ENCODE measurements around the gene SSR1. TPM values are rescaled to one million over a fixed set of nuclear protein-coding genes. Genes with fewer than 3 reads are reported as not detected.
"Not testable (repeated sequence)": the region's sequence is repeated elsewhere in the genome, so short reads cannot be mapped to it uniquely, and the experiment has no call there.

Gene SSR1
- total RNA-seq, 1 experiment from 2014 or later = 318 TPM

DNA sequence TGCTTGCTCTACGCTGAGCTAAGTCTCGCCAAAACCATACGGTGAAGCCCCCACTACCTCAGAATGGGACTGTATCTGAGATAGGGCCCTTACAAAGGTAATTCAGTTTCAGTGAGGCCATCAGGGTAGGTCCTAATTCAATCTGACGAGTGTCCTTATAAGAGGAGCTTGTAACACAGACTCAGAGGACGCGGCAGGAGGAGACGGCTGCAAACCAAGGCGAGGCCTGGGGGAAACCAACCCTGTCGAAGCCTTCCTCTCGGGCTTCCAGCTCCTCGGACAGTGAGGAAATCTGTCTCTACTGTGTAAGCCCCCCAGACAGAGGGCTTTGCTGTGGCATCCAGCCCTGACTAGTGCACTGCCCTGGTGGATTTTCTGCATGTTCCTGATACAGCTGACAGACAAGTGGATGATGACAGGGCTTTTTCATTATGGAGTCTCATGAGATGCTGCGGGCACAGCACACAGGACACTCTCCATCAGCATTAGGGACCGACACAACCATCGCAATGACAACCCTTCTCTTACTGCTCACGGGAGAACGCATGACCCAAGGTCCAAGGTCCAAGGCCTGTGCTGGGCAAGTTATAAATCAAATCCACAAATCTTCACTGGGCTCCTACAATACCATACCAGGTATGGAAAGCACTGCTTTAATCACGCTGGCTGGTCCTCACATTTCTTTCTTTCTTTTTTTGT lies 48.2 kb downstream of the SSR1 start:
- TF ChIP-seq, protein P1, sequence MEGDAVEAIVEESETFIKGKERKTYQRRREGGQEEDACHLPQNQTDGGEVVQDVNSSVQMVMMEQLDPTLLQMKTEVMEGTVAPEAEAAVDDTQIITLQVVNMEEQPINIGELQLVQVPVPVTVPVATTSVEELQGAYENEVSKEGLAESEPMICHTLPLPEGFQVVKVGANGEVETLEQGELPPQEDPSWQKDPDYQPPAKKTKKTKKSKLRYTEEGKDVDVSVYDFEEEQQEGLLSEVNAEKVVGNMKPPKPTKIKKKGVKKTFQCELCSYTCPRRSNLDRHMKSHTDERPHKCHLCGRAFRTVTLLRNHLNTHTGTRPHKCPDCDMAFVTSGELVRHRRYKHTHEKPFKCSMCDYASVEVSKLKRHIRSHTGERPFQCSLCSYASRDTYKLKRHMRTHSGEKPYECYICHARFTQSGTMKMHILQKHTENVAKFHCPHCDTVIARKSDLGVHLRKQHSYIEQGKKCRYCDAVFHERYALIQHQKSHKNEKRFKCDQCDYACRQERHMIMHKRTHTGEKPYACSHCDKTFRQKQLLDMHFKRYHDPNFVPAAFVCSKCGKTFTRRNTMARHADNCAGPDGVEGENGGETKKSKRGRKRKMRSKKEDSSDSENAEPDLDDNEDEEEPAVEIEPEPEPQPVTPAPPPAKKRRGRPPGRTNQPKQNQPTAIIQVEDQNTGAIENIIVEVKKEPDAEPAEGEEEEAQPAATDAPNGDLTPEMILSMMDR (IDR thresholded peaks at IDR 0.05; ENCODE audit: unreplicated experiment) = no peak
- ChIA-PET CTCF (interaction anchor here (0.6 to 1.1 kb wide), 3 partner anchors 21 to 254 kb away, joined by 3 to 5 read pairs (median 3); no protein-coding TSS in a partner anchor), POLR2A (interaction anchor here (1.0 to 1.1 kb wide), 2 partner anchors 37 to 125 kb away, joined by 3 read pairs; partner anchors contain the start of genes CAGE1 and RIOK1)
- no peak overlapping the region for H3K27ac Mint-ChIP-seq (ENCODE audit: low read depth, unreplicated experiment)
- no peaks in the 10 kb centered on the region for H3K36me3 Mint-ChIP-seq (ENCODE audit: insufficient read depth, unreplicated experiment)
- no peak overlapping the region for H3K4me3 Mint-ChIP-seq (ENCODE audit: unreplicated experiment)
- no TSS peak for BruUV-seq (replicated peaks)
- no peaks in the 10 kb centered on the region for H3K27me3 Mint-ChIP-seq (ENCODE audit: insufficient read depth, unreplicated experiment)
- no peaks in the 10 kb centered on the region for H3K9me3 Mint-ChIP-seq (ENCODE audit: unreplicated experiment)
- DNase-seq (ENCODE audit: unreplicated experiment) = no peak
- intact Hi-C loops (cut with micrococcal nuclease) = loop anchor here (5.0 kb wide), 1 partner anchor 588 kb away; no protein-coding TSS in a partner anchor
- H3K4me1 Mint-ChIP-seq (ENCODE audit: insufficient read depth, unreplicated experiment) = peaks cover 32% of the 10 kb centered on the region

- Mint-ChIP-seq H3K27me3 (ENCODE audit: insufficient read depth, unreplicated experiment) (no peaks in the 10 kb centered on the region), H3K27ac (ENCODE audit: low read depth, unreplicated experiment) (no peak overlapping the region), H3K4me1 (ENCODE audit: insufficient read depth, unreplicated experiment) (peaks cover 37% of the 10 kb centered on the region), H3K4me3 (ENCODE audit: unreplicated experiment) (no peak overlapping the region), H3K9me3 (ENCODE audit: unreplicated experiment) (no peaks in the 10 kb centered on the region), H3K36me3 (ENCODE audit: insufficient read depth, unreplicated experiment) (no peaks in the 10 kb centered on the region)
- no TSS peak for BruUV-seq (replicated peaks)
- TF ChIP-seq, protein P1 (IDR thresholded peaks at IDR 0.05; ENCODE audit: unreplicated experiment) = no peak
- ChIA-PET CTCF (interaction anchor here (0.6 to 1.1 kb wide), 5 partner anchors 20 to 587 kb away, joined by 3 to 6 read pairs (median 3); no protein-coding TSS in a partner anchor), POLR2A (interaction anchor here (1.0 to 1.1 kb wide), 2 partner anchors 38 to 126 kb away, joined by 3 read pairs; partner anchors contain the start of genes CAGE1 and RIOK1)
- intact Hi-C loops (cut with micrococcal nuclease) = no loop called here
- DNase-seq (ENCODE audit: unreplicated experiment) = no peak
Observed at GRCh38 chr6:7264041-7264440, 49.0 kb downstream of the SSR1 start.

DNA sequence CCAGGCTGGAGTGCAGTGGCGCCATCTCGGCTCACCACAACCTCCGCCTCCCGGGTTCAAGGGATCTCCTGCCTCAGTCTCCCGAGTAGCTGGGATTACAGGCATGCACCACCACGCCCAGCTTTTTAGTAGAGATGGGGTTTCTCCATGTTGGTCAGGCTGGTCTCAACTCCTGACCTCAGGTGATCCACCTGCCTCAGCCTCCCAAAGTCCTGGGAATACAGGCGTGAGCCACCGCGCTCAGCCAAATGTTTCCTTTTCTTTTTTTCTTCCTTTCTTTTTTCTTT lies 49.5 kb downstream of the SSR1 start:
- H3K9me3 Mint-ChIP-seq (ENCODE audit: unreplicated experiment); BruUV-seq (replicated peaks); H3K4me3 Mint-ChIP-seq (ENCODE audit: unreplicated experiment); H3K27ac Mint-ChIP-seq (ENCODE audit: low read depth, unreplicated experiment); H3K36me3 Mint-ChIP-seq (ENCODE audit: insufficient read depth, unreplicated experiment); DNase-seq (ENCODE audit: unreplicated experiment); H3K27me3 Mint-ChIP-seq (ENCODE audit: insufficient read depth, unreplicated experiment); intact Hi-C loops (cut with micrococcal nuclease): not testable (repeated sequence)
- H3K4me1 Mint-ChIP-seq (ENCODE audit: insufficient read depth, unreplicated experiment) = peaks cover 37% of the 10 kb centered on the region
- POLR2A ChIA-PET = interaction anchor here (0.6 kb wide), 1 partner anchor 134 kb away, joined by 3 read pairs; no protein-coding TSS in a partner anchor
- CTCF ChIA-PET = interaction anchor here (0.7 to 1.6 kb wide), 3 partner anchors 12 to 586 kb away, joined by 3 to 6 read pairs (median 5); no protein-coding TSS in a partner anchor

GRCh38 chr6:7262746-7263518 lies 50.1 kb downstream of the SSR1 start:
- Mint-ChIP-seq H3K4me1 (ENCODE audit: insufficient read depth, unreplicated experiment) (peaks cover 33% of the 10 kb centered on the region), H3K27me3 (ENCODE audit: insufficient read depth, unreplicated experiment) (no peaks in the 10 kb centered on the region), H3K27ac (ENCODE audit: low read depth, unreplicated experiment) (peak overlapping the region; percentile 68), H3K9me3 (ENCODE audit: unreplicated experiment) (no peaks in the 10 kb centered on the region), H3K36me3 (ENCODE audit: insufficient read depth, unreplicated experiment) (no peaks in the 10 kb centered on the region), H3K4me3 (ENCODE audit: unreplicated experiment) (no peak overlapping the region)
- TF ChIP-seq, protein P1 (IDR thresholded peaks at IDR 0.05; ENCODE audit: unreplicated experiment) = no peak
- CTCF ChIA-PET = interaction anchor here (0.6 to 1.6 kb wide), 4 partner anchors 12 to 586 kb away, joined by 3 to 6 read pairs (median 4); no protein-coding TSS in a partner anchor
- intact Hi-C loops (cut with micrococcal nuclease) = no loop called here
- POLR2A ChIA-PET = interaction anchor here (0.6 to 2.1 kb wide), 8 partner anchors 13 to 568 kb away, joined by 3 to 10 read pairs (median 6); partner anchors contain the start of genes CAGE1 and RIOK1
- no TSS peak for BruUV-seq (replicated peaks)
- DNase-seq (ENCODE audit: unreplicated experiment) = no peak

All from MCF 10A (cell line).